ENCODE measurements around the gene BEST2. TPM values are rescaled to one million over a fixed set of nuclear protein-coding genes. Genes with fewer than 3 reads are reported as not detected.

The BEST2 gene
- total RNA-seq, 1 experiment from 2014 or later: 0.10 TPM

DNA sequence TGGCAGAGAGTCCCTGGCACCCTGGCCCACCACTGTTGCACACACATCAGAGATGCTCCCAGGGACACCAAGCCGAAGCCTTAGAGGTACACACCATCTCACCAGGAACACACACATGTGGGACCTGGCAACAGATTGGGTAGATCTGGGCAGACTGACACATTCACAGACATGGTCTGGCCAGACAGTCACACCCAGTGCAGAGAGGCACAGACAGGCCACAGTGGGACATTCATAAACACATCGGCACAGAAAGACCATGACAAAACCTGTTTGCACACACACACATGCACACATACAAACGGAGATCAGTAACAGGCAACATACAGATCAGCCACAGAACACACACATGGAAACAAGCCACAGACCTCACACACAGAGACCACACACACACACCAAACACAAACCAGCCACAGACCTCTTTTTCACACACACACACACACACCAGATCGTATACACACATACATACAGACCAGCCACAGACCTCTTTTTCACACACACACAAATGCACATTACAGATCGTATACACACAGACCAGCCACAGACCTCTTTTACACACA, 33.4 kb downstream of the BEST2 start:
- Histone ChIP-seq H4K20me1 (ENCODE audit: insufficient read depth) (no peaks in the 10 kb centered on the region), H3K4me3 (replicated peaks in 1 of 2; ENCODE audit: low read depth in 1 of 2, low read length in 2 of 2) (no peak overlapping the region), H3K4me1 (ENCODE audit: control insufficient read depth in 1 of 2, insufficient read depth in 2 of 2, low read length in 2 of 2) (peaks cover 74 to 85% of the 10 kb centered on the region in 2 experiments), H2AFZ (ENCODE audit: low read depth, low read length, poor library complexity, severe bottlenecking) (no peak overlapping the region), H3K4me2 (ENCODE audit: low read length) (peak overlapping the region; percentile 61), H3K27me3 (ENCODE audit: insufficient read depth, low read length) (no peaks in the 10 kb centered on the region), H3K79me2 (ENCODE audit: insufficient read depth, low read length) (no peaks in the 10 kb centered on the region), H3K9me3 (ENCODE audit: control insufficient read depth in 1 of 2, insufficient read depth in 1 of 2, low read depth in 1 of 2, low read length in 2 of 2) (no peaks in the 10 kb centered on the region), H3K27ac (ENCODE audit: low read depth, low read length) (peak overlapping the region; percentile 89), H3K36me3 (ENCODE audit: control insufficient read depth in 1 of 2, insufficient read depth in 2 of 2, low read length in 2 of 2) (no peaks in the 10 kb centered on the region), H3K9me2 (ENCODE audit: insufficient read depth) (no peaks in the 10 kb centered on the region), H3K9ac (ENCODE audit: low read length) (peak overlapping the region; percentile 14)
- intact Hi-C loops (cut with micrococcal nuclease): no loop called here
- CTCF ChIA-PET: interaction anchor here (0.6 kb wide), 1 partner anchor 9 kb away, joined by 4 read pairs; no protein-coding TSS in a partner anchor
- ATAC-seq: no peak
- RAD21 ChIA-PET (ENCODE audit: low non-redundant PET in 1 of 2, low total read pairs in 2 of 2, uncharacterized antibody in 2 of 2, unreplicated experiment in 2 of 2): no interaction called here
- TF ChIP-seq RAD21 (IDR thresholded peaks at IDR 0.05; ENCODE audit: low read depth) (no peak), ELF1 (IDR thresholded peaks at IDR 0.05; ENCODE audit: borderline replicate concordance, low read depth) (no peak), FOSL1 (IDR thresholded peaks at IDR 0.05; ENCODE audit: low read depth) (no peak), CBX3 (IDR thresholded peaks at IDR 0.05; ENCODE audit: low read depth) (no peak), EZH2phosphoT487 (IDR thresholded peaks at IDR 0.05; ENCODE audit: borderline replicate concordance) (no peak), TCF7L2 (IDR thresholded peaks at IDR 0.05; ENCODE audit: borderline replicate concordance, extremely low read depth, insufficient read depth, insufficient read length) (no peak), EGR1 (IDR thresholded peaks at IDR 0.05; ENCODE audit: low read depth) (no peak), POLR2A (IDR thresholded peaks at IDR 0.05; ENCODE audit: borderline replicate concordance, extremely low read depth, insufficient read depth, insufficient read length) (no peak), ZNF274 (IDR thresholded peaks at IDR 0.05; ENCODE audit: low read depth, low read length) (no peak)
- TF ChIP-seq, protein P1, sequence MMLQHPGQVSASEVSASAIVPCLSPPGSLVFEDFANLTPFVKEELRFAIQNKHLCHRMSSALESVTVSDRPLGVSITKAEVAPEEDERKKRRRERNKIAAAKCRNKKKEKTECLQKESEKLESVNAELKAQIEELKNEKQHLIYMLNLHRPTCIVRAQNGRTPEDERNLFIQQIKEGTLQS (IDR thresholded peaks at IDR 0.05): no peak
- TF ChIP-seq, protein P2, sequence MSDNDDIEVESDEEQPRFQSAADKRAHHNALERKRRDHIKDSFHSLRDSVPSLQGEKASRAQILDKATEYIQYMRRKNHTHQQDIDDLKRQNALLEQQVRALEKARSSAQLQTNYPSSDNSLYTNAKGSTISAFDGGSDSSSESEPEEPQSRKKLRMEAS (IDR thresholded peaks at IDR 0.05): no peak
- TF ChIP-seq, protein P3, sequence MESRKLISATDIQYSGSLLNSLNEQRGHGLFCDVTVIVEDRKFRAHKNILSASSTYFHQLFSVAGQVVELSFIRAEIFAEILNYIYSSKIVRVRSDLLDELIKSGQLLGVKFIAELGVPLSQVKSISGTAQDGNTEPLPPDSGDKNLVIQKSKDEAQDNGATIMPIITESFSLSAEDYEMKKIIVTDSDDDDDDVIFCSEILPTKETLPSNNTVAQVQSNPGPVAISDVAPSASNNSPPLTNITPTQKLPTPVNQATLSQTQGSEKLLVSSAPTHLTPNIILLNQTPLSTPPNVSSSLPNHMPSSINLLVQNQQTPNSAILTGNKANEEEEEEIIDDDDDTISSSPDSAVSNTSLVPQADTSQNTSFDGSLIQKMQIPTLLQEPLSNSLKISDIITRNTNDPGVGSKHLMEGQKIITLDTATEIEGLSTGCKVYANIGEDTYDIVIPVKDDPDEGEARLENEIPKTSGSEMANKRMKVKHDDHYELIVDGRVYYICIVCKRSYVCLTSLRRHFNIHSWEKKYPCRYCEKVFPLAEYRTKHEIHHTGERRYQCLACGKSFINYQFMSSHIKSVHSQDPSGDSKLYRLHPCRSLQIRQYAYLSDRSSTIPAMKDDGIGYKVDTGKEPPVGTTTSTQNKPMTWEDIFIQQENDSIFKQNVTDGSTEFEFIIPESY (IDR thresholded peaks at IDR 0.05; ENCODE audit: extremely low read depth, insufficient replicate concordance, low read length): no peak
- TF ChIP-seq, protein P4, sequence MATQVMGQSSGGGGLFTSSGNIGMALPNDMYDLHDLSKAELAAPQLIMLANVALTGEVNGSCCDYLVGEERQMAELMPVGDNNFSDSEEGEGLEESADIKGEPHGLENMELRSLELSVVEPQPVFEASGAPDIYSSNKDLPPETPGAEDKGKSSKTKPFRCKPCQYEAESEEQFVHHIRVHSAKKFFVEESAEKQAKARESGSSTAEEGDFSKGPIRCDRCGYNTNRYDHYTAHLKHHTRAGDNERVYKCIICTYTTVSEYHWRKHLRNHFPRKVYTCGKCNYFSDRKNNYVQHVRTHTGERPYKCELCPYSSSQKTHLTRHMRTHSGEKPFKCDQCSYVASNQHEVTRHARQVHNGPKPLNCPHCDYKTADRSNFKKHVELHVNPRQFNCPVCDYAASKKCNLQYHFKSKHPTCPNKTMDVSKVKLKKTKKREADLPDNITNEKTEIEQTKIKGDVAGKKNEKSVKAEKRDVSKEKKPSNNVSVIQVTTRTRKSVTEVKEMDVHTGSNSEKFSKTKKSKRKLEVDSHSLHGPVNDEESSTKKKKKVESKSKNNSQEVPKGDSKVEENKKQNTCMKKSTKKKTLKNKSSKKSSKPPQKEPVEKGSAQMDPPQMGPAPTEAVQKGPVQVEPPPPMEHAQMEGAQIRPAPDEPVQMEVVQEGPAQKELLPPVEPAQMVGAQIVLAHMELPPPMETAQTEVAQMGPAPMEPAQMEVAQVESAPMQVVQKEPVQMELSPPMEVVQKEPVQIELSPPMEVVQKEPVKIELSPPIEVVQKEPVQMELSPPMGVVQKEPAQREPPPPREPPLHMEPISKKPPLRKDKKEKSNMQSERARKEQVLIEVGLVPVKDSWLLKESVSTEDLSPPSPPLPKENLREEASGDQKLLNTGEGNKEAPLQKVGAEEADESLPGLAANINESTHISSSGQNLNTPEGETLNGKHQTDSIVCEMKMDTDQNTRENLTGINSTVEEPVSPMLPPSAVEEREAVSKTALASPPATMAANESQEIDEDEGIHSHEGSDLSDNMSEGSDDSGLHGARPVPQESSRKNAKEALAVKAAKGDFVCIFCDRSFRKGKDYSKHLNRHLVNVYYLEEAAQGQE (IDR thresholded peaks at IDR 0.05; ENCODE audit: low read depth): no peak
- DNase-seq (ENCODE audit: low read depth, low spot score): no peak
- POLR2A ChIA-PET: no interaction called here
- BruUV-seq (replicated peaks): no TSS peak

Data from HCT116 (cell line).